Left lung (tissue), 10 donors: ENCODE data around the gene ADCY6. TPM values are rescaled to one million over a fixed set of nuclear protein-coding genes. Genes with fewer than 3 reads are reported as not detected.

Experiments used
- ATAC-seq: fragments of 200-7000 bp; cut with Tn5 transposase; one replicate; pipeline ENCODE4 v1.9.1; 2020; ENCODE audit warnings: moderate library complexity
- DNase-seq, 4 donors: peaks; one replicate each; pipeline ENCODE4 v3.0.0-alpha.2; 2013 to 2020
- H3K27ac ChIP-seq, 2 donors: fragments of 200-600 bp; sonication (generic) in 1 of 2; one replicate each; pipeline versions ENCODE4 v1.5.0 to v1.8.0; 2020 to 2021
- H3K27me3 ChIP-seq, 2 donors: fragments of 200-600 bp; sonication (generic) in 1 of 2; one replicate each; pipeline versions ENCODE4 v1.5.0 to v1.8.0; 2020 to 2021
- H3K36me3 ChIP-seq, 2 donors: fragments of 200-600 bp; sonication (generic) in 1 of 2; one replicate each; pipeline versions ENCODE4 v1.5.0 to v1.8.0; 2020 to 2021
- H3K4me1 ChIP-seq, 2 donors: fragments of 200-600 bp; one replicate each; pipeline ENCODE4 v1.8.0; 2021
- H3K4me3 ChIP-seq, 2 donors: fragments of 200-600 bp; sonication (generic) in 1 of 2; one replicate each; pipeline versions ENCODE4 v1.5.0 to v1.8.0; 2020 to 2021; ENCODE audit warnings: mild to moderate bottlenecking in 1 of 2
- H3K9me3 ChIP-seq, 2 donors: fragments of 200-600 bp; sonication (generic) in 1 of 2; one replicate each; pipeline versions ENCODE4 v1.5.0 to v1.8.0; 2020 to 2021
- intact Hi-C, 2 donors: fragments of 100-400 bp; cut with DNase I; formaldehyde crosslinking; loops; one replicate each; pipeline versions ENCODE4 v1.11.2 to v1.14.2; 2022
- polyA plus RNA-seq, 6 donors: library from polyadenylated mRNA; unstranded; fragments of 120-200 nt; gene quantifications; one replicate each; pipeline ENCODE4 v1.2.1, GENCODE V29; 2013; ENCODE audit not compliant: insufficient read length in 6 of 6
- total RNA-seq, 2 donors: library from RNA; stranded (reverse); fragmentation: NEBNext Ultra II Directional; extraction: Animal tissue kit (Norgen Biotek cat#: 25700); gene quantifications; one replicate each; pipeline ENCODE4 v1.2.1, GENCODE V29; 2021
- TF ChIP-seq, protein P1 (sequence below), 2 donors: fragments of 200-600 bp; sonication (generic) in 1 of 2; IDR thresholded peaks; one replicate each; pipeline versions ENCODE4 v1.5.0 to v1.8.0; 2021; ENCODE audit warnings: antibody characterized with exemption in 2 of 2
- donor health status: DM: no; HTN: yes; CAD: no.
- donor health status: DM: no; HTN: no; CAD: no.

The ADCY6 gene
- total and polyA plus RNA-seq, 8 donors: 33.0 to 67.0 (median 56.3) TPM

DNA sequence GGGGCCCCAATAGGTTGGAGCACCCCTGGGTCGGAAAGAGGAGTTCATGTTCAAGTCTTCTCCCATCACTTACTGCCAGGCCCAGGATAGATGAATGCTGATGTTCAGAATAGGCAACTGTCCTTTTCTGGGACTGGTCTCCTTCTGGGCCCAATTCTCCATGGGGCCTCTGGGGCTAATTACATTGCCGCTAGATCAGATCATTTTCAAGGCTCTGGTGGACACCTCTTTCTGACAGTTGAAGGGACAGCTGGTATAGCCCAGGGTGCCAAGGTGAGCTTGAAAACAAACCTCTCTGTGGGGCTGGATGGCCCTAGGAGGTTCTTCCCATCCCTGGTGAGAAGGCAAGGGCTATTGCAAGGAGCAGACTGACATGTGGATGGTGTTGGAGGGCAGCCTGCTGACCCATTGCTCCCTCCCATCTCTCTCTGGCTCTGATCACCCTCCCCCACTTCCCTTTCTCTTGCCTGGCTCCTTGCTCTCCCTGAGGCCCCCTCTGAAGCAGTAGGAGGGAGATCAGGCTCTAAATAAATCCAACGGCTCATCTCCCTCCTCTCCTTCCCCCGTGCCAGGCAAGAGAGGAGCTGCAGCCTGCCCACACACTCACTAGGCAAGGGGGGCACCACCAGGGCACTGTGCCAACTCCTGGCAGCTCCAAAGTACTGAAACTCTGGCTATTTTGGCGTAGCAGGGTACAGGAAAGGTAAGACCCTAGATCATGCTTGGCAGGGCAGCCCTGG is 31.3 kb upstream of the ADCY6 start:
- ATAC-seq (no peak), DNase-seq (no peak)
- H3K27ac ChIP-seq: no peak overlapping the region
- peaks cover 20 to 28% of the 10 kb centered on the region in 2 donors for H3K4me1 ChIP-seq
- intact Hi-C loops: no loop called here
- TF ChIP-seq, protein P1, sequence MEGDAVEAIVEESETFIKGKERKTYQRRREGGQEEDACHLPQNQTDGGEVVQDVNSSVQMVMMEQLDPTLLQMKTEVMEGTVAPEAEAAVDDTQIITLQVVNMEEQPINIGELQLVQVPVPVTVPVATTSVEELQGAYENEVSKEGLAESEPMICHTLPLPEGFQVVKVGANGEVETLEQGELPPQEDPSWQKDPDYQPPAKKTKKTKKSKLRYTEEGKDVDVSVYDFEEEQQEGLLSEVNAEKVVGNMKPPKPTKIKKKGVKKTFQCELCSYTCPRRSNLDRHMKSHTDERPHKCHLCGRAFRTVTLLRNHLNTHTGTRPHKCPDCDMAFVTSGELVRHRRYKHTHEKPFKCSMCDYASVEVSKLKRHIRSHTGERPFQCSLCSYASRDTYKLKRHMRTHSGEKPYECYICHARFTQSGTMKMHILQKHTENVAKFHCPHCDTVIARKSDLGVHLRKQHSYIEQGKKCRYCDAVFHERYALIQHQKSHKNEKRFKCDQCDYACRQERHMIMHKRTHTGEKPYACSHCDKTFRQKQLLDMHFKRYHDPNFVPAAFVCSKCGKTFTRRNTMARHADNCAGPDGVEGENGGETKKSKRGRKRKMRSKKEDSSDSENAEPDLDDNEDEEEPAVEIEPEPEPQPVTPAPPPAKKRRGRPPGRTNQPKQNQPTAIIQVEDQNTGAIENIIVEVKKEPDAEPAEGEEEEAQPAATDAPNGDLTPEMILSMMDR (IDR thresholded peaks at IDR 0.05): no peak
- H3K27me3 ChIP-seq: peaks cover 0 to 33% of the 10 kb centered on the region in 2 donors
- H3K36me3 ChIP-seq: no peaks in the 10 kb centered on the region
- no peaks in the 10 kb centered on the region for H3K9me3 ChIP-seq
- H3K4me3 ChIP-seq: no peak overlapping the region

- ATAC-seq (no peak), DNase-seq (peak in 1 of 4 donors; percentile 46)
- intact Hi-C loops: no loop called here
- Histone ChIP-seq H3K4me3 (peak overlapping the region; percentile 69 to 78), H3K9me3 (no peaks in the 10 kb centered on the region), H3K4me1 (peaks cover 20 to 34% of the 10 kb centered on the region in 2 donors), H3K27ac (no peak overlapping the region), H3K36me3 (no peaks in the 10 kb centered on the region), H3K27me3 (peaks cover 0 to 33% of the 10 kb centered on the region in 2 donors)
- TF ChIP-seq, protein P1 (IDR thresholded peaks at IDR 0.05): no peak
These were observed 30.1 kb upstream of the ADCY6 start for GRCh38 chr12:48818831-48819590.

DNA sequence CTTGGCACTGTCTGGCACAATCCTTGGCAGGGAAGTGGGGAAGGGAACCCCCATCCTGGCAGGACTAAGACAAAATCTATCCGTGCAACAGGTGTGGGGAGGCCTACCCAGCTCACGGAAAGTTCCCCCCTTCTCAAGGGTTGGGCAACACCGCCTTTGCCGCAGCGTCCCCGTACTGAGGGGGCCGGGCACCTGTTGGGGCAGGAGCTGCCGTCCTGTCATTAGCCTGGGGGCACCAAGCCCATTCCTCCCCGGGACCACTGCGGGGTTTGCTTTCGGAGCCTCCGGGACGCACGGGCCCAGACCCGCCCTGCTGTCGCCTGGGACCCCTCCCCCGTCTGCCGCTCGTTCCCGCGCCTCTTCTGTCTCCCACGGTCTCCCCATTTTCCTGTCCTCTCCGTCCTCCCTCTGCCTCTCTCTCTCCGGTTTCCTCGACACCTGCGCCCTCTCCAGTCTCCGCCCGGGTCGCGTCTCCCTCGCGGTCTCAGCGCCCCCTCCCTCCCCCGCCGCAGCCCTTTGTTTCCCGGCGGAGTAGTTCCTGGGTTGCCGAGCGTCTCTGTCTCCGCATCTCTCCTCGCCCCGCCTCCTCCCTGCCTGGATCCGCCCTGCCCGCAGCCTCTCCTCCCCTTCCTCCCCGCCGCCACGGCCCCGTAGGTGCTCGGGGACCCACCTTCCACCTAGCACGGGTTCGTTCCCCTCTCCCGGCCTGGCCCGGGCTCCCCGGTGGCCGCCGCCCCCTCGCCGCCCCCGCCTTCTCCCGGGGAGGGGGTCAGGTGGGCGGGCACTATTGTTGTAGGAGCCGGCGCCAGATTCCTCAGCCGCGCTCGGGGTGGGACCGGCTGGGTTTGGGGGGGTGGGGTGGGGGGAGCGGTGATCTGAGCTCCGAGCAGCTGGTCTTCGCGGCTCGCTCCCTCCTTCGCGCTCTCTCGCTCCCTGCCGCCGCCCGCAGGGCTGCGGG is 29.3 kb upstream of the ADCY6 start, which contains the start of gene CACNB3:
Gene CACNB3 (plus strand): TSS at position 624 of the 958 bp plus-strand sequence. CDS start 434 bp downstream, outside the sequence.
- ATAC-seq (peak; percentile 26), DNase-seq (peak in 3 of 4 donors; percentile 52 to 94 (median 76))
- no peak within 1 kb of the TSS for H3K27ac ChIP-seq
- no peaks in the 10 kb centered on the region for H3K36me3 ChIP-seq
- H3K4me1 ChIP-seq: peaks cover 24 to 40% of the 10 kb centered on the region in 2 donors
- H3K9me3 ChIP-seq: no peaks in the 10 kb centered on the region
- TF ChIP-seq, protein P1 (IDR thresholded peaks at IDR 0.05): no peak
- peak within 1 kb of the TSS; percentile 69 to 78 for H3K4me3 ChIP-seq
- intact Hi-C loops: no loop called here
- H3K27me3 ChIP-seq: peaks cover 0 to 33% of the 10 kb centered on the region in 2 donors

- intact Hi-C loops: no loop called here
- ATAC-seq (no peak), DNase-seq (peak in 1 of 4 donors; percentile 59)
- TF ChIP-seq, protein P1 (IDR thresholded peaks at IDR 0.05): no peak
- Histone ChIP-seq H3K4me1 (peaks cover 29 to 40% of the 10 kb centered on the region in 2 donors), H3K9me3 (no peaks in the 10 kb centered on the region), H3K27me3 (peaks cover 0 to 33% of the 10 kb centered on the region in 2 donors), H3K27ac (peak overlapping the region; percentile 26 to 89), H3K36me3 (no peaks in the 10 kb centered on the region), H3K4me3 (peak overlapping the region; percentile 89 to 90)
These were observed 27.4 kb upstream of the ADCY6 start for GRCh38 chr12:48816143-48816854.
